Neural cell (in vitro differentiated cells): ENCODE results near the gene HM13. TPM values are rescaled to one million over a fixed set of nuclear protein-coding genes. Genes with fewer than 3 reads are reported as not detected.

Source experiments
- H2AFZ ChIP-seq: fragments of 200-600, 300-800 bp; sonication (generic), shearing (Covaris generic); 2 replicates; pipeline ENCODE4 v1.6.0; 2014; ENCODE audit warnings: low read depth, mild to moderate bottlenecking, antibody characterized with exemption, low read length, moderate library complexity
- H3F3A ChIP-seq: fragments of 200-600 bp; shearing (Covaris generic); 2 replicates; pipeline ENCODE4 v1.6.1; 2016; ENCODE audit warnings: mild to moderate bottlenecking, moderate library complexity, mixed read lengths, antibody characterized with exemption, low read length; ENCODE audit not compliant: insufficient read depth, poor library complexity, severe bottlenecking
- H3K27ac ChIP-seq: fragments of 200-600, 300-800 bp; sonication (generic), shearing (Covaris generic); 2 replicates; pipeline ENCODE4 v1.5.1; 2014; ENCODE audit warnings: mild to moderate bottlenecking, low read length, moderate library complexity
- H3K27me3 ChIP-seq: fragments of 300-800, 200-600 bp; sonication (generic), shearing (Covaris generic); 2 replicates; pipeline ENCODE4 v1.6.0; 2014; ENCODE audit warnings: mild to moderate bottlenecking, low read depth, low read length, moderate library complexity; ENCODE audit not compliant: insufficient read depth
- H3K36me3 ChIP-seq: fragments of 300-800, 200-600 bp; sonication (generic), shearing (Covaris generic); 2 replicates; pipeline ENCODE4 v1.5.1; 2014; ENCODE audit warnings: mild to moderate bottlenecking, antibody characterized with exemption, low read length, moderate library complexity; ENCODE audit not compliant: insufficient read depth
- H3K4me2 ChIP-seq: fragments of 300-800, 200-600 bp; sonication (generic), shearing (Covaris generic); 2 replicates; pipeline ENCODE4 v1.6.0; 2014; ENCODE audit warnings: mild to moderate bottlenecking, low read length
- H3K4me3 ChIP-seq: fragments of 300-800, 200-600 bp; sonication (generic), shearing (Covaris generic); 2 replicates; pipeline ENCODE4 v1.5.1; 2014; ENCODE audit warnings: mild to moderate bottlenecking, low read length, moderate library complexity
- H3K79me2 ChIP-seq: fragments of 200-600 bp; shearing (Covaris generic); replicated peaks from 2 replicates; pipeline ENCODE4 v1.6.0; 2014; ENCODE audit warnings: mild to moderate bottlenecking, low read length, moderate library complexity; ENCODE audit not compliant: insufficient read depth
- H3K9ac ChIP-seq: fragments of 300-800, 200-600 bp; sonication (generic), shearing (Covaris generic); 2 replicates; pipeline ENCODE4 v1.6.1; 2016; ENCODE audit warnings: mild to moderate bottlenecking, low read length, mixed read lengths
- H3K9me2 ChIP-seq: fragments of 200-600 bp; shearing (Covaris generic); 2 replicates; pipeline ENCODE4 v1.6.1; 2016; ENCODE audit warnings: mild to moderate bottlenecking, low read length, mixed read lengths; ENCODE audit not compliant: insufficient read depth
- H3K9me3 ChIP-seq: fragments of 200-600, 300-800 bp; sonication (generic), shearing (Covaris generic); 2 replicates; pipeline ENCODE4 v1.6.1; 2016; ENCODE audit warnings: mild to moderate bottlenecking, mixed run types, low read length, moderate library complexity, mixed read lengths
- H4K20me1 ChIP-seq: fragments of 200-600 bp; shearing (Covaris generic); 2 replicates; pipeline ENCODE4 v1.6.1; 2016; ENCODE audit warnings: mild to moderate bottlenecking, mixed run types; ENCODE audit not compliant: insufficient read depth
- EP300 ChIP-seq: fragments of 450-650 bp; conservative IDR thresholded peaks from 2 replicates; pipeline ENCODE4 v1.6.1; 2014; ENCODE audit warnings: antibody characterized with exemption, mild to moderate bottlenecking, moderate library complexity; ENCODE audit not compliant: poor library complexity, severe bottlenecking
- EZH2 ChIP-seq: fragments of 200-600, 300-800 bp; shearing (Covaris generic), sonication (generic); IDR thresholded peaks from 2 replicates; pipeline ENCODE4 v1.6.1; 2014; ENCODE audit warnings: antibody characterized with exemption, low read length, borderline replicate concordance, mild to moderate bottlenecking; ENCODE audit not compliant: insufficient read depth, poor library complexity, severe bottlenecking
- MXI1 ChIP-seq: fragments of 450-650 bp; conservative IDR thresholded peaks from 2 replicates; pipeline ENCODE4 v1.6.1; 2014; ENCODE audit warnings: antibody characterized with exemption, mild to moderate bottlenecking; ENCODE audit not compliant: poor library complexity, severe bottlenecking
- POLR2AphosphoS5 ChIP-seq: IDR thresholded peaks from 2 replicates; pipeline ENCODE4 v1.6.1; 2012
- RAD21 ChIP-seq: fragments of 450-650 bp; conservative IDR thresholded peaks from 2 replicates; pipeline ENCODE4 v1.6.1; 2014; ENCODE audit warnings: antibody characterized with exemption, mild to moderate bottlenecking, moderate library complexity
- SMC3 ChIP-seq: fragments of 450-650 bp; conservative IDR thresholded peaks from 2 replicates; pipeline ENCODE4 v1.6.1; 2014; ENCODE audit warnings: antibody characterized with exemption, mild to moderate bottlenecking, moderate library complexity; ENCODE audit not compliant: poor library complexity
- TAF1 ChIP-seq: IDR thresholded peaks from 2 replicates; pipeline ENCODE4 v1.6.1; 2012; ENCODE audit warnings: low read depth
- polyA plus RNA-seq: library from polyadenylated mRNA; depleted of rRNA; stranded (reverse); fragments of >200 nt; gene quantifications from 2 replicates; pipeline ENCODE4 v1.2.3, GENCODE V29; 2014
- TF ChIP-seq, protein P1 (sequence below): fragments of 450-650 bp; IDR thresholded peaks from 2 replicates; pipeline ENCODE4 v1.5.1; 2014; ENCODE audit warnings: antibody characterized with exemption, mild to moderate bottlenecking, moderate library complexity; ENCODE audit not compliant: poor library complexity, severe bottlenecking
- TF ChIP-seq, protein P2 (sequence below): IDR thresholded peaks from 2 replicates; pipeline ENCODE4 v1.6.1; 2012; ENCODE audit warnings: borderline replicate concordance

Gene HM13
- polyA plus RNA-seq, 1 donor from 2014 or later, result 95.4 TPM

DNA sequence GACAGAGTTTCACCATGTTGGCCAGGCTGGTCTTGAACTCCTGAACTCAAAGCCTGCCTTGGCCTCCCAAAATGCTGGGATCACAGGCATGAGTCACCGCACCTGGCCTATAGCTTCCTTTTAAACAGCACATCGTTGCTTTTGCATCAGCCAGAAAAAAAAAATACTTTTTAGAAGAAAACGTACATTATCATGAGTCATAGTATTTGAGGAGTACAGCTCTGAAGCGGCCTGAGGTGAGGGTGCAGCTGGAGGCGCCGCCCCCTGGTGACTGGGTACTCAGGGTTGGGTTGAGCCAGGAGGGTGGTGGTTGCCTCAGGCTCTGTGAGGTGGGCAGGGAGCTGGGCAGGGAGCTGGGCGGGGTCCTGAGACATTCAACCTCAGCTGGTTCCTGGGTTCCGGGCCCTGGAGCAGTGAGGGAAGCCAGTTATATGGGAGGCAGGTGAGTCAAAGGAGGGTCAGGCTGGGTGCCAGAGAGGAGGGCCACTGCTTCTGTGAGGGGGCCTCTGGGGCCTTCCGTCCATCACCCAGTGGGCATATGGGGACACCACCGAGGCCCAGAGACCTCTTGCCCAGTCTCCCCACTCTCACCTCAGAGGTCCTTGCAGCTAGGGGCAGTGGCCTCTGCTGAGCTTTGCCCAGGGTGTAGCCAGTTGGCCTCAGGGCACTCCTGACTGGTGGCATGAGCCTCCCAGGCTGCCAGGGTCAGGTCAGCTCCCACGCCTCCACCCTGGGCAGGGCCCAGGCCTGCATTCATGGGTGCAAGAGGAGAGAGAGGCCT is 79.2 kb downstream of the HM13 start:
- H3K4me3 ChIP-seq, result no peak overlapping the region
- no peak overlapping the region for H3K27ac ChIP-seq
- no peak overlapping the region for H2AFZ ChIP-seq

DNA sequence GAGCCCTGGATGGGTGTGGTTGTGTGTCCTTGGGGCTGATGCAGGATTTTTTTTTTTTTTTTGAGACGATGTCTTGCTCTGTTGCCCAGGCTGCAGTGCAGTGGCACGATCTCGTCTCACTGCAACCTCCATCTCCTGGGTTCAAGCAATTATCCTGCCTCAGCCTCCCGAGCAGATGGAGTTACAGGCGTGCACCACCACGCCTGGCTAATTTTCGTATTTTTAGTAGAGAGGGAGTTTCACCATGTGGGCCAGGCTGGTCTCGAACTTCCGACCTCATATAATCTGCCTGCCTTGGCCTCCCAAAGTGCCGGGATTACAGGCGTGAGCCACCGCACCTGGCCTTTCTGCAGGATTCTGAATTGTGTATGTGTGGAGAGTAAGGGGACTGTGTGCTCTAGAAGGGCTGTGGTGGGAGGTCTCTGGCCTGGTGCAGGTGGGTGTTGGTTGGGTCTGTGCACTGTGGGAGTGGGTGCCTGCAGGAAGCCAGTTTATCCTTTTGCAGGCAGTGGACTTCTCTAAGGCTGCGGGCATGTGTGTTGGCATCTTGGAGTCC is 79.8 kb downstream of the HM13 start:
- H3K79me2 ChIP-seq, result no peaks in the 10 kb centered on the region
- no peak overlapping the region for H3K27ac ChIP-seq
- no peak overlapping the region for H2AFZ ChIP-seq
- H3K27me3 ChIP-seq, result no peaks in the 10 kb centered on the region
- H3K36me3 ChIP-seq, result no peaks in the 10 kb centered on the region
- H4K20me1 ChIP-seq, result no peaks in the 10 kb centered on the region
- H3F3A ChIP-seq, result no peaks in the 10 kb centered on the region
- H3K9me3 ChIP-seq, result no peaks in the 10 kb centered on the region
- H3K9ac ChIP-seq, result no peak overlapping the region
- no peak for TF ChIP-seq MXI1
- TF ChIP-seq, protein P1, sequence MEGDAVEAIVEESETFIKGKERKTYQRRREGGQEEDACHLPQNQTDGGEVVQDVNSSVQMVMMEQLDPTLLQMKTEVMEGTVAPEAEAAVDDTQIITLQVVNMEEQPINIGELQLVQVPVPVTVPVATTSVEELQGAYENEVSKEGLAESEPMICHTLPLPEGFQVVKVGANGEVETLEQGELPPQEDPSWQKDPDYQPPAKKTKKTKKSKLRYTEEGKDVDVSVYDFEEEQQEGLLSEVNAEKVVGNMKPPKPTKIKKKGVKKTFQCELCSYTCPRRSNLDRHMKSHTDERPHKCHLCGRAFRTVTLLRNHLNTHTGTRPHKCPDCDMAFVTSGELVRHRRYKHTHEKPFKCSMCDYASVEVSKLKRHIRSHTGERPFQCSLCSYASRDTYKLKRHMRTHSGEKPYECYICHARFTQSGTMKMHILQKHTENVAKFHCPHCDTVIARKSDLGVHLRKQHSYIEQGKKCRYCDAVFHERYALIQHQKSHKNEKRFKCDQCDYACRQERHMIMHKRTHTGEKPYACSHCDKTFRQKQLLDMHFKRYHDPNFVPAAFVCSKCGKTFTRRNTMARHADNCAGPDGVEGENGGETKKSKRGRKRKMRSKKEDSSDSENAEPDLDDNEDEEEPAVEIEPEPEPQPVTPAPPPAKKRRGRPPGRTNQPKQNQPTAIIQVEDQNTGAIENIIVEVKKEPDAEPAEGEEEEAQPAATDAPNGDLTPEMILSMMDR, result no peak
- TF ChIP-seq RAD21, result no peak
- no peak for TF ChIP-seq SMC3
- TF ChIP-seq, protein P2, sequence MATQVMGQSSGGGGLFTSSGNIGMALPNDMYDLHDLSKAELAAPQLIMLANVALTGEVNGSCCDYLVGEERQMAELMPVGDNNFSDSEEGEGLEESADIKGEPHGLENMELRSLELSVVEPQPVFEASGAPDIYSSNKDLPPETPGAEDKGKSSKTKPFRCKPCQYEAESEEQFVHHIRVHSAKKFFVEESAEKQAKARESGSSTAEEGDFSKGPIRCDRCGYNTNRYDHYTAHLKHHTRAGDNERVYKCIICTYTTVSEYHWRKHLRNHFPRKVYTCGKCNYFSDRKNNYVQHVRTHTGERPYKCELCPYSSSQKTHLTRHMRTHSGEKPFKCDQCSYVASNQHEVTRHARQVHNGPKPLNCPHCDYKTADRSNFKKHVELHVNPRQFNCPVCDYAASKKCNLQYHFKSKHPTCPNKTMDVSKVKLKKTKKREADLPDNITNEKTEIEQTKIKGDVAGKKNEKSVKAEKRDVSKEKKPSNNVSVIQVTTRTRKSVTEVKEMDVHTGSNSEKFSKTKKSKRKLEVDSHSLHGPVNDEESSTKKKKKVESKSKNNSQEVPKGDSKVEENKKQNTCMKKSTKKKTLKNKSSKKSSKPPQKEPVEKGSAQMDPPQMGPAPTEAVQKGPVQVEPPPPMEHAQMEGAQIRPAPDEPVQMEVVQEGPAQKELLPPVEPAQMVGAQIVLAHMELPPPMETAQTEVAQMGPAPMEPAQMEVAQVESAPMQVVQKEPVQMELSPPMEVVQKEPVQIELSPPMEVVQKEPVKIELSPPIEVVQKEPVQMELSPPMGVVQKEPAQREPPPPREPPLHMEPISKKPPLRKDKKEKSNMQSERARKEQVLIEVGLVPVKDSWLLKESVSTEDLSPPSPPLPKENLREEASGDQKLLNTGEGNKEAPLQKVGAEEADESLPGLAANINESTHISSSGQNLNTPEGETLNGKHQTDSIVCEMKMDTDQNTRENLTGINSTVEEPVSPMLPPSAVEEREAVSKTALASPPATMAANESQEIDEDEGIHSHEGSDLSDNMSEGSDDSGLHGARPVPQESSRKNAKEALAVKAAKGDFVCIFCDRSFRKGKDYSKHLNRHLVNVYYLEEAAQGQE, result no peak
- TF ChIP-seq EZH2, result no peak
- no peak for TF ChIP-seq TAF1
- no peak for TF ChIP-seq POLR2AphosphoS5
- no peak for TF ChIP-seq EP300
- H3K4me3 ChIP-seq, result no peak overlapping the region
- no peak overlapping the region for H3K4me2 ChIP-seq
- no peaks in the 10 kb centered on the region for H3K9me2 ChIP-seq

More for the DNA sequence above, 79.2 kb downstream of the HM13 start:
- TF ChIP-seq POLR2AphosphoS5, result no peak
- TF ChIP-seq MXI1, result no peak
- TF ChIP-seq, protein P2, result no peak
- TF ChIP-seq, protein P1, result no peak
- TF ChIP-seq SMC3, result no peak
- no peak for TF ChIP-seq RAD21
- no peak for TF ChIP-seq EZH2
- TF ChIP-seq TAF1, result no peak
- no peak for TF ChIP-seq EP300
- no peaks in the 10 kb centered on the region for H3K79me2 ChIP-seq
- H3F3A ChIP-seq, result no peaks in the 10 kb centered on the region
- H3K27me3 ChIP-seq, result peaks cover 5% of the 10 kb centered on the region
- no peak overlapping the region for H3K9ac ChIP-seq
- no peaks in the 10 kb centered on the region for H3K36me3 ChIP-seq
- H3K9me3 ChIP-seq, result no peaks in the 10 kb centered on the region
- H3K4me2 ChIP-seq, result no peak overlapping the region
- no peaks in the 10 kb centered on the region for H3K9me2 ChIP-seq
- no peaks in the 10 kb centered on the region for H4K20me1 ChIP-seq
